Measurements from ENCODE around the gene HSPB7.
"Not testable (repeated sequence)": the region's sequence is repeated elsewhere in the genome, so short reads cannot be mapped to it uniquely, and the experiment has no call there.

The HSPB7 gene

DNA sequence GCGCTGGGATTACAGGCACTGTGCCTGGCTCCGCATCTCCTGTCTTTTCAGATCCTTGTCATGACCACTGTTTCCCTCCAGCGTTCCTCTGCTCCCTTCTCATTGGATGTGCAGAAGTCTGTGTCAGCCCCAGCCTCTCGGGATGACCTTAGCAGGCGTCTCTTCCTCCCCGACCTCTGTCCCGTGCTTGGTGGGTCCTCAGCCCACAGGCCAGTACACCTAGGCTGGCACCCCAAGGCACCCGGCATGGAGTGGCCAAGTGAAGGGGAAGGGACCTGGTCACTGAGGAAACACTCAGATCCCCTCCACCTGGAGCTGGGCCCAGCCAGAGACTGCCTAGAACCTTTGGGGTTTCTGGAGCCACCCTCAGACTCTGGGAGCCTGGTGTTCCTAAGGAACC is 23.4 kb upstream of the HSPB7 start:
- H4K20me1 ChIP-seq (ENCODE audit: insufficient read depth, low read length) = no peaks in the 10 kb centered on the region
- no peaks in the 10 kb centered on the region for H3K9me3 ChIP-seq (ENCODE audit: low read length)
- H3K27ac ChIP-seq (ENCODE audit: low read depth, low read length, poor library complexity, severe bottlenecking) = no peak overlapping the region
- no peak overlapping the region for H3K9ac ChIP-seq (ENCODE audit: low read length)
- TF ChIP-seq, protein P1, sequence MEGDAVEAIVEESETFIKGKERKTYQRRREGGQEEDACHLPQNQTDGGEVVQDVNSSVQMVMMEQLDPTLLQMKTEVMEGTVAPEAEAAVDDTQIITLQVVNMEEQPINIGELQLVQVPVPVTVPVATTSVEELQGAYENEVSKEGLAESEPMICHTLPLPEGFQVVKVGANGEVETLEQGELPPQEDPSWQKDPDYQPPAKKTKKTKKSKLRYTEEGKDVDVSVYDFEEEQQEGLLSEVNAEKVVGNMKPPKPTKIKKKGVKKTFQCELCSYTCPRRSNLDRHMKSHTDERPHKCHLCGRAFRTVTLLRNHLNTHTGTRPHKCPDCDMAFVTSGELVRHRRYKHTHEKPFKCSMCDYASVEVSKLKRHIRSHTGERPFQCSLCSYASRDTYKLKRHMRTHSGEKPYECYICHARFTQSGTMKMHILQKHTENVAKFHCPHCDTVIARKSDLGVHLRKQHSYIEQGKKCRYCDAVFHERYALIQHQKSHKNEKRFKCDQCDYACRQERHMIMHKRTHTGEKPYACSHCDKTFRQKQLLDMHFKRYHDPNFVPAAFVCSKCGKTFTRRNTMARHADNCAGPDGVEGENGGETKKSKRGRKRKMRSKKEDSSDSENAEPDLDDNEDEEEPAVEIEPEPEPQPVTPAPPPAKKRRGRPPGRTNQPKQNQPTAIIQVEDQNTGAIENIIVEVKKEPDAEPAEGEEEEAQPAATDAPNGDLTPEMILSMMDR (IDR thresholded peaks at IDR 0.05; ENCODE audit: low read length) = no peak
- TF ChIP-seq EZH2 (IDR thresholded peaks at IDR 0.05; ENCODE audit: borderline replicate concordance, low read length) = no peak
- H3K27me3 ChIP-seq (ENCODE audit: insufficient read depth, low read length) = 0 out of 2 replicates have a peak, but pooled peaks cover 4% of the 10 kb centered on the region
- H3K36me3 ChIP-seq (ENCODE audit: insufficient read depth, low read length) = no peaks in the 10 kb centered on the region
- H2AFZ ChIP-seq (ENCODE audit: low read length) = no peak overlapping the region
- H3K4me3 ChIP-seq (ENCODE audit: low read depth, low read length, poor library complexity, severe bottlenecking) = no peak overlapping the region
- H3F3A ChIP-seq (ENCODE audit: insufficient read depth, low read length) = no peaks in the 10 kb centered on the region
- H3K9me2 ChIP-seq (ENCODE audit: low read depth, low read length) = no peaks in the 10 kb centered on the region
- H3K4me1 ChIP-seq (ENCODE audit: insufficient read depth, low read length, severe bottlenecking) = no peaks in the 10 kb centered on the region
- no peaks in the 10 kb centered on the region for H3K79me2 ChIP-seq (ENCODE audit: insufficient read depth, low read length)
- H3K4me2 ChIP-seq (ENCODE audit: low read length) = no peak overlapping the region

DNA sequence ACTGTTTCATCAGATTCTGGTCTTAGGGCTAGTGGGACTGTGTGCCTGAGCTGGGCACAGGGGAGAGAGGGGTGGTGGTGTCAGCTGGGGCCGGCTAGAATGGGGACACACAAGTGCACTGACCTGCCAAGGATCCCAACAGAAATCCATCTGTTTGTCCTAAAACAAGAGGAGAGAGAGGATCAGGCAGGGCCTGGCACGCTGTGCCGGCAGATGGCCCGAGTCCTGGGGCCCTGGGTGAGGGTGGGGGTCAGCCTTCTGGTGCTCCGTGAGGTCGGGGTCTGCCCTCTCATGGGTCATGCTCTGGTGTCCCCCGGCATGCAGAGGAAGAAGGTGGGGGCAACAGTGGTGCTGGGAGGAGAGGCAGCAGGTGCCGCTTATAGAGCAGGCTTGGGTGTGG is 22.0 kb upstream of the HSPB7 start:
- not testable (repeated sequence) for H3K4me2 ChIP-seq (ENCODE audit: low read length); H3K27ac ChIP-seq (ENCODE audit: low read depth, low read length, poor library complexity, severe bottlenecking); H4K20me1 ChIP-seq (ENCODE audit: insufficient read depth, low read length); H2AFZ ChIP-seq (ENCODE audit: low read length); H3K4me1 ChIP-seq (ENCODE audit: insufficient read depth, low read length, severe bottlenecking); H3K79me2 ChIP-seq (ENCODE audit: insufficient read depth, low read length); H3K4me3 ChIP-seq (ENCODE audit: low read depth, low read length, poor library complexity, severe bottlenecking); H3K9me2 ChIP-seq (ENCODE audit: low read depth, low read length); H3F3A ChIP-seq (ENCODE audit: insufficient read depth, low read length); H3K9me3 ChIP-seq (ENCODE audit: low read length); H3K9ac ChIP-seq (ENCODE audit: low read length); H3K27me3 ChIP-seq (ENCODE audit: insufficient read depth, low read length); H3K36me3 ChIP-seq (ENCODE audit: insufficient read depth, low read length)

DNA sequence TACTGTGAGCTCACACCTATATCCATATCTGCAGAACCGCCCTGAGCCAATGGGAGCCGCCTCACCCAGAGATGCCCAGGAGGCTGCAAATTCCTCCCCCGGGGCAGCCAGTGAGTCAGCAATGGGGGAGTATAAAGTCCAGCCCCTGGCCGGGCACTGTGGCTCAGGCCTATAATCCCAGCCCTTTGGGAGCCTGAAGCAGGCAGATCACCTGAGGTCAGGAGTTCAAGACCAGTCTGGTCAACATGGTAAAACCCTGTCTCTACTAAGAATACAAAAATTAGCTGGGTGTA is 20.7 kb upstream of the HSPB7 start:
- Histone ChIP-seq H3K79me2 (ENCODE audit: insufficient read depth, low read length) (no peaks in the 10 kb centered on the region), H3K4me2 (ENCODE audit: low read length) (no peak overlapping the region), H3K4me1 (ENCODE audit: insufficient read depth, low read length, severe bottlenecking) (no peaks in the 10 kb centered on the region), H3K27me3 (ENCODE audit: insufficient read depth, low read length) (0 out of 2 replicates have a peak, but pooled peaks cover 4% of the 10 kb centered on the region), H3K9ac (ENCODE audit: low read length) (no peak overlapping the region), H3K9me3 (ENCODE audit: low read length) (no peaks in the 10 kb centered on the region), H3K27ac (ENCODE audit: low read depth, low read length, poor library complexity, severe bottlenecking) (no peak overlapping the region), H4K20me1 (ENCODE audit: insufficient read depth, low read length) (no peaks in the 10 kb centered on the region), H3F3A (ENCODE audit: insufficient read depth, low read length) (no peaks in the 10 kb centered on the region), H3K36me3 (ENCODE audit: insufficient read depth, low read length) (no peaks in the 10 kb centered on the region), H2AFZ (ENCODE audit: low read length) (no peak overlapping the region), H3K9me2 (ENCODE audit: low read depth, low read length) (no peaks in the 10 kb centered on the region), H3K4me3 (ENCODE audit: low read depth, low read length, poor library complexity, severe bottlenecking) (no peak overlapping the region)
- TF ChIP-seq EZH2 (IDR thresholded peaks at IDR 0.05; ENCODE audit: borderline replicate concordance, low read length) = no peak
- TF ChIP-seq, protein P1 (IDR thresholded peaks at IDR 0.05; ENCODE audit: low read length) = no peak

DNA sequence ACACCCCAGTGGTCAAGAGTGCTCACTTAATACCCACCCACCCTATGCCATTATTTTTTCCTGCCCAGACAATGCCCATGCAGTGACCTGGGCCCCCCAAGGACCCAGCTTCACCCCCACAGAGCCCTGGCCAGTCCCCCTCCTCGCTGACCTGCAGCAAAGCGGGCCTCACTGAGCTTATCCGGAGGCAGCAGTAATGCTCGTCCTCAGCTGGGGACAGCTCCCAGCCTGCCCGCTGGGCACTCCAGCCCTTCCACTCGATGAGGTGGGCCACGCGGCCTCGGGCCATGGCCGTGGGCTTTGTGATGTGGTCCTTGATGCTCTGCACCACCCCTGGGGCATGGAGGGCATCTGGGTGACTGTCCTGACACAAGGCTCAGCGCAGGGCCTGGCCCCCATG is 18.6 kb upstream of the HSPB7 start:
- not testable (repeated sequence) for H3K9me3 ChIP-seq (ENCODE audit: low read length); H3F3A ChIP-seq (ENCODE audit: insufficient read depth, low read length); H3K9ac ChIP-seq (ENCODE audit: low read length); H3K4me1 ChIP-seq (ENCODE audit: insufficient read depth, low read length, severe bottlenecking); H3K27ac ChIP-seq (ENCODE audit: low read depth, low read length, poor library complexity, severe bottlenecking); H2AFZ ChIP-seq (ENCODE audit: low read length); H3K4me2 ChIP-seq (ENCODE audit: low read length); H3K36me3 ChIP-seq (ENCODE audit: insufficient read depth, low read length); H4K20me1 ChIP-seq (ENCODE audit: insufficient read depth, low read length); H3K27me3 ChIP-seq (ENCODE audit: insufficient read depth, low read length); H3K79me2 ChIP-seq (ENCODE audit: insufficient read depth, low read length); H3K4me3 ChIP-seq (ENCODE audit: low read depth, low read length, poor library complexity, severe bottlenecking); H3K9me2 ChIP-seq (ENCODE audit: low read depth, low read length)

DNA sequence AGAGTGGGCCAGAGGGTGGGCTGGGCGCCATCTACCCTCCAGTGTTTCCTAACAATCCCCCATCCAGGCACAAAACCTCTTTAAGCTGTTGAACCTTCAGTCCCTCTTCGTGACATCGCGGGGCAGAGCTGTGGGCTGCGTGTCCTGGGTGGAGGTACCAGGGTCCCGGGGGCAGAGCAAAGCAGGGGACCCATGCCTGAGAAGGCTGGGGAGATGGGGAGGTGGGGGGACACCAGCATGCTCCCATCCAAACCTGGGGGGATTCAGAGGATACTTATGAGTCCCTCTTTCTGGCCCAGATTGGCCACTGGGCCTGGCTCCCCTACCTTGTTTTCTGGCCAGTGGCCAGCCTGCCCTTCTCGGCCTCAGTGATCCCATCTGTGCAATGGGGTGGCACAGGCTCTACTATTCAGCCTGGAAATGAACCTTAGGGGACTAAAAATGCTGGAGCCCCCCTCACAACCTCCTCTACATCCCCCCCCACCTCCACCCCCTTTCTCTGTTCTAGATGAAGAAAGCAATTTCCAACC is 15.3 kb upstream of the HSPB7 start:
- H3K4me2 ChIP-seq (ENCODE audit: low read length); H3K4me1 ChIP-seq (ENCODE audit: insufficient read depth, low read length, severe bottlenecking); H3K9me2 ChIP-seq (ENCODE audit: low read depth, low read length); H4K20me1 ChIP-seq (ENCODE audit: insufficient read depth, low read length); H3K36me3 ChIP-seq (ENCODE audit: insufficient read depth, low read length); H3K9me3 ChIP-seq (ENCODE audit: low read length); H2AFZ ChIP-seq (ENCODE audit: low read length); H3K27ac ChIP-seq (ENCODE audit: low read depth, low read length, poor library complexity, severe bottlenecking); H3K79me2 ChIP-seq (ENCODE audit: insufficient read depth, low read length); H3K9ac ChIP-seq (ENCODE audit: low read length); H3K4me3 ChIP-seq (ENCODE audit: low read depth, low read length, poor library complexity, severe bottlenecking); H3F3A ChIP-seq (ENCODE audit: insufficient read depth, low read length): not testable (repeated sequence)
- 0 out of 2 replicates have a peak, but pooled peaks cover 13% of the 10 kb centered on the region for H3K27me3 ChIP-seq (ENCODE audit: insufficient read depth, low read length)

Measured in OCI-LY1 (cell line).